ENCODE data around the gene CUEDC1. TPM values are rescaled to one million over a fixed set of nuclear protein-coding genes. Genes with fewer than 3 reads are reported as not detected.
A peak's percentile ranks its signal among the peaks of the same experiment; 100 is the strongest.

CUEDC1 gene
- total and polyA plus RNA-seq, 2 of the 13 experiments (the other 11 are each of a cell fraction or from before 2014, with no cell fraction given) = 7.4 to 12.9 TPM

- peak; percentile 56 for TF ChIP-seq ZNF407 (CRISPR knock-in tag; IDR thresholded peaks at IDR 0.05; ENCODE audit: not compliant biosample characterization)
- TF ChIP-seq ARID5B (CRISPR knock-in tag; IDR thresholded peaks at IDR 0.05) = no peak
- peak; percentile 9; the same call in 1 of the 2 replicates for TF ChIP-seq HNF4A (CRISPR knock-in tag; IDR thresholded peaks at IDR 0.05)
- TF ChIP-seq HMGXB3 (CRISPR knock-in tag; IDR thresholded peaks at IDR 0.05; ENCODE audit: borderline replicate concordance) = peak; percentile 39; the same call in 1 of the 2 replicates
- no peak for TF ChIP-seq ISX (CRISPR knock-in tag; conservative IDR thresholded peaks at IDR 0.05)
These were observed 33.4 kb upstream of the CUEDC1 start (continued) for GRCh38 chr17:57988301-57989250.

All from HepG2 (cell line).